CD4-positive, CD25-positive, alpha-beta regulatory T cell (primary cell): Measurements from ENCODE around the gene MYH9. TPM values are rescaled to one million over a fixed set of nuclear protein-coding genes. Genes with fewer than 3 reads are reported as not detected.

Experiments used
- ATAC-seq, 2 donors: fragments of 150-1000 bp; cut with Tn5 transposase; one replicate each; pipeline ENCODE4 v1.10.0; 2021; ENCODE audit warnings: low read depth in 2 of 2, moderate number of reproducible peaks in 2 of 2, moderate library complexity in 1 of 2
- DNase-seq, 3 donors: peaks; one replicate each; pipeline versions ENCODE4 v3.0.0 to v3.0.0-alpha.2; 2012 to 2022; ENCODE audit warnings: mixed read lengths in 1 of 3
- H3K27ac ChIP-seq: one replicate; pipeline ENCODE4 v1.7.0; 2013; ENCODE audit warnings: mild to moderate bottlenecking, low read length; ENCODE audit not compliant: insufficient read depth, poor library complexity, severe bottlenecking
- H3K27me3 ChIP-seq: one replicate; pipeline ENCODE4 v1.7.0; 2013; ENCODE audit warnings: low read length; ENCODE audit not compliant: control insufficient read depth, insufficient read depth
- H3K36me3 ChIP-seq: one replicate; pipeline ENCODE4 v1.7.0; 2013; ENCODE audit warnings: mild to moderate bottlenecking, low read length, moderate library complexity; ENCODE audit not compliant: control insufficient read depth, insufficient read depth
- H3K4me1 ChIP-seq: 2 replicates; pipeline ENCODE4 v1.7.0; 2013; ENCODE audit warnings: mild to moderate bottlenecking, low read length; ENCODE audit not compliant: insufficient read depth, control insufficient read depth, poor library complexity, severe bottlenecking
- H3K4me3 ChIP-seq: one replicate; pipeline ENCODE4 v1.7.0; 2013; ENCODE audit warnings: low read depth, mild to moderate bottlenecking, low read length, moderate library complexity
- H3K9me3 ChIP-seq, 2 experiments: 1 replicate in 1 of 2; 2 replicates in 1 of 2; pipeline ENCODE4 v1.7.0; 2013; ENCODE audit warnings: low read length in 2 of 2, mild to moderate bottlenecking in 1 of 2, moderate library complexity in 1 of 2; ENCODE audit not compliant: control insufficient read depth in 2 of 2
- H3K27ac Mint-ChIP-seq, 3 donors: one replicate each; pipeline ENCODE4 v1.8.0; 2020 to 2022; ENCODE audit warnings: mild to moderate bottlenecking in 3 of 3, mixed read lengths in 3 of 3, moderate library complexity in 2 of 3
- H3K27me3 Mint-ChIP-seq: one replicate; pipeline ENCODE4 v1.8.0; 2022; ENCODE audit warnings: mild to moderate bottlenecking, mixed read lengths
- H3K36me3 Mint-ChIP-seq: one replicate; pipeline ENCODE4 v1.8.0; 2020; ENCODE audit warnings: mixed read lengths
- H3K4me1 Mint-ChIP-seq, 4 donors: one replicate each; pipeline ENCODE4 v1.8.0; 2020 to 2022; ENCODE audit warnings: mixed read lengths in 4 of 4, mild to moderate bottlenecking in 1 of 4
- H3K4me3 Mint-ChIP-seq, 4 donors: one replicate each; pipeline ENCODE4 v1.8.0; 2020 to 2022; ENCODE audit warnings: mild to moderate bottlenecking in 4 of 4, mixed read lengths in 4 of 4, moderate library complexity in 3 of 4
- H3K9me3 Mint-ChIP-seq, 7 donors: one replicate each; pipeline ENCODE4 v1.8.0; 2020 to 2022; ENCODE audit warnings: mixed read lengths in 7 of 7, mild to moderate bottlenecking in 3 of 7, moderate library complexity in 2 of 7
- polyA plus RNA-seq, 4 donors: library from polyadenylated mRNA; unstranded; fragments of 300-500 nt; fragmentation: Illumina TruSeq; gene quantifications; one replicate each; pipeline ENCODE4 v1.2.3, GENCODE V29; 2021
- total RNA-seq: library from RNA; stranded (reverse); gene quantifications from one replicate; pipeline ENCODE4 v1.2.3, GENCODE V29; 2022

The MYH9 gene
- total and polyA plus RNA-seq, 5 donors from 2014 or later = 80.0 to 1,341 (median 98.1) TPM

GRCh38 chr22:36419912-36420882 is 32.4 kb upstream of the MYH9 start:
- no peak overlapping the region for H3K4me3 ChIP-seq
- H3K27ac Mint-ChIP-seq = no peak overlapping the region
- no peak overlapping the region for H3K27ac ChIP-seq
- no peaks in the 10 kb centered on the region for H3K9me3 Mint-ChIP-seq
- peaks cover 0 to 20% (median 4%) of the 10 kb centered on the region in 4 donors for H3K4me1 Mint-ChIP-seq
- no peak overlapping the region for H3K4me3 Mint-ChIP-seq
- H3K27me3 Mint-ChIP-seq = no peaks in the 10 kb centered on the region
- no peaks in the 10 kb centered on the region for H3K27me3 ChIP-seq
- H3K36me3 ChIP-seq = no peaks in the 10 kb centered on the region
- no peak for ATAC-seq
- H3K9me3 ChIP-seq = no peaks in the 10 kb centered on the region
- no peaks in the 10 kb centered on the region for H3K36me3 Mint-ChIP-seq
- peaks cover 6% of the 10 kb centered on the region for H3K4me1 ChIP-seq
- no peak for DNase-seq

DNA sequence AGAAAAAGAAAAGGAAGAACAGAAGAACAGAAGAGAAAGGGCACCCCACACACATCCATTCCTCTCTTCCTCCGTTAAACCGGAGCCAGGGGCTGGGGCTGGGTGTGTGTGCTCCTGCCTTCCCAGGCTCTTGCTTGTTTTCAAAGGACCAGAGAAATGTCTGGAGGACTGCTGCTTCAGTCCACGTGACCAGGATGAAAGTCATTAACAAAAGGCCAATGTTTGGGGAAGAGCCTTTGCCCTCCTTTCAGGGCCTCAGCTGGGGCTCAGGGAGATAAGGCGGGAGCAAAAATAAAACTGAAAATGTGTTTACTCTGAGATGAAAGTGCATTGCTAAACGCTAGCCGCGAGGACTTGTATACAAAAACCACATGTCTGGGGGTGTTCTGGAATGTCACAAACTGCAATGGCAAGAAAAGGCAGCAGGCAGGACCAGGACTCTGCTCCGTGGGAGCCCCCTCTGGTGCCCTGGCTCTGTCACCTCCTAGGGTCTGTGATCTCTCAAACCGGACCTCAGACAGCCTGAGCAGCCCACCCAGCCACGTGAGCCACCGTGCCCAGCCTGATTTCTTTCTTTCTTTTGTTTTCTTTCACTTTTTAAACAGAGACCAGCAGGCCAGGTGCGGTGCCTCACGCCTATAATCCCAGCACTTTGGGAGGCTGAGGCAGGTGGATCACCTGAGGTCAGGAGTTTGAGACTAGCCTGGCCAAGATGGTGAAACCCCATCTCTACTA is 31.6 kb upstream of the MYH9 start:
- DNase-seq (no peak), ATAC-seq (no peak)
- H3K27ac ChIP-seq = no peak overlapping the region
- peaks cover 6% of the 10 kb centered on the region for H3K4me1 ChIP-seq
- H3K27me3 ChIP-seq = no peaks in the 10 kb centered on the region
- H3K4me3 ChIP-seq = no peak overlapping the region
- Mint-ChIP-seq H3K4me3 (peak overlapping the region in 2 of 4 donors; percentile 35 to 46), H3K27ac (peak overlapping the region; percentile 22 to 86 (median 65)), H3K27me3 (no peaks in the 10 kb centered on the region), H3K9me3 (no peaks in the 10 kb centered on the region), H3K36me3 (no peaks in the 10 kb centered on the region), H3K4me1 (peaks cover 0 to 16% (median 0%) of the 10 kb centered on the region in 4 donors)
- no peaks in the 10 kb centered on the region for H3K36me3 ChIP-seq
- no peaks in the 10 kb centered on the region for H3K9me3 ChIP-seq

DNA sequence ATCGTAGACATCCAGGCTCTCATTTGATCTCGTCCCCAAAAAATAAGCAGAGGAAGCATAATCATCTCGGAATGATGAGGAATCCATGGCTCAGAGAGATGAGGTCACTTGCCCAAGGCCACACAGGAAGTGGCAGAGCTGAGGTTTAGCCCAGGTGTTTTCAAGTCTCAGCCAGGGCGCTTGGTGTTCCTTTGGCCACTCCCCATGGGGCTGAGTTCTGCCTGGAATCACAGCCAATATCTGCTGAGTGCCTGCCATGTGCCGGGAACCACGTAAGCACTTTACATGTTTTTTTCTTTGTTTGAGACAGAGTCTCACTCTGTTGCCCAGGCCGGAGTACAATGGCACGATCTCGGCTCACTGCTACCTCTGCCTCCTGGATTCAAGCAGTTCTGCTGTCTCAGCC is 29.5 kb upstream of the MYH9 start:
- no peaks in the 10 kb centered on the region for H3K27me3 Mint-ChIP-seq
- no peak overlapping the region for H3K27ac Mint-ChIP-seq
- H3K9me3 Mint-ChIP-seq = no peaks in the 10 kb centered on the region
- Histone ChIP-seq H3K9me3 (no peaks in the 10 kb centered on the region), H3K4me3 (no peak overlapping the region), H3K27ac (no peak overlapping the region), H3K4me1 (peaks cover 6% of the 10 kb centered on the region), H3K36me3 (no peaks in the 10 kb centered on the region), H3K27me3 (no peaks in the 10 kb centered on the region)
- no peak for DNase-seq
- ATAC-seq = no peak
- no peak overlapping the region for H3K4me3 Mint-ChIP-seq
- no peaks in the 10 kb centered on the region for H3K36me3 Mint-ChIP-seq
- H3K4me1 Mint-ChIP-seq = peaks cover 0 to 16% (median 2%) of the 10 kb centered on the region in 4 donors

- H3K4me3 ChIP-seq = no peak overlapping the region
- H3K27me3 ChIP-seq = no peaks in the 10 kb centered on the region
- Mint-ChIP-seq H3K36me3 (no peaks in the 10 kb centered on the region), H3K27ac (no peak overlapping the region), H3K4me1 (peaks cover 0 to 27% (median 4%) of the 10 kb centered on the region in 4 donors), H3K27me3 (no peaks in the 10 kb centered on the region), H3K4me3 (no peak overlapping the region), H3K9me3 (no peaks in the 10 kb centered on the region)
- H3K36me3 ChIP-seq = no peaks in the 10 kb centered on the region
- no peaks in the 10 kb centered on the region for H3K9me3 ChIP-seq
- peaks cover 10% of the 10 kb centered on the region for H3K4me1 ChIP-seq
- H3K27ac ChIP-seq = no peak overlapping the region
- ATAC-seq (no peak), DNase-seq (no peak)
Observed at GRCh38 chr22:36415415-36416168, 27.8 kb upstream of the MYH9 start.

- Mint-ChIP-seq H3K9me3 (no peaks in the 10 kb centered on the region), H3K4me3 (no peak overlapping the region), H3K4me1 (peaks cover 6 to 42% (median 19%) of the 10 kb centered on the region in 4 donors), H3K27ac (peak overlapping the region in 1 of 3 donors; percentile 64), H3K36me3 (no peaks in the 10 kb centered on the region), H3K27me3 (no peaks in the 10 kb centered on the region)
- no peak for ATAC-seq
- peaks cover 22% of the 10 kb centered on the region for H3K4me1 ChIP-seq
- H3K4me3 ChIP-seq = no peak overlapping the region
- H3K9me3 ChIP-seq = no peaks in the 10 kb centered on the region
- no peak overlapping the region for H3K27ac ChIP-seq
- H3K36me3 ChIP-seq = no peaks in the 10 kb centered on the region
- no peaks in the 10 kb centered on the region for H3K27me3 ChIP-seq
- DNase-seq = no peak
Observed at GRCh38 chr22:36413022-36413775, 25.4 kb upstream of the MYH9 start.

DNA sequence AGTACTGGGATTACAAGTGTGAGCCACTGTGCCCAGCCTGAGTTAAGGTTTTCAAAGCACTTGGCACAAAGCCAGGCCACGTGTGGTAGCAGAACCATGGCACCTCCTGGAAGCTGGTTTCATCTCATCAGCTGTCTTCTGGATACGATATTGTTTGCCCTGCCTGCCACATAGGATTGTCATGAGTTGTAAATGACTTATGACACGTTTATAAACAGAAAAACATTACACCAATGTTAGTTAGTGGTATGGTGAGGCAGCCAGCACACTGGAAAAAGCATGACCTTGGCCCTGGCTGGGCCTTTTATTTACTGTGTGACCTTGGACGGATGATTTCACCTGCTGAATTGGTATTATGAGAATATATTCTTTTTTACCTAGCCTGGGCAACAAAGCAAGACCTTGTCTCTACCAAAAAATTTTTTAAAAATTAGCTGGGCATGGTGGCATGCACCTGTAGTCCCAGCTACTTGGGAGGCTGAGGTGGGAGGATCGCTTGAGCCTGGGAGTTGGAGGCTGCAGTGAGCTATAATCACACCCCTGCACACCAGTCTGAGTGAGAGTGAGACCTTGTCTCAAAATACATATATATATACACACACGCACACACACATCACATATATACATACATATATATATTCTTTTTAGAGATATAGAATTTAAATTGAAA is 24.0 kb upstream of the MYH9 start:
- H3K27ac Mint-ChIP-seq = peak overlapping the region in 1 of 3 donors; percentile 20
- no peak for DNase-seq

More for the DNA sequence above, 24.0 kb upstream of the MYH9 start:
- Histone ChIP-seq H3K27me3 (no peaks in the 10 kb centered on the region), H3K4me1 (peaks cover 30% of the 10 kb centered on the region), H3K4me3 (no peak overlapping the region), H3K27ac (no peak overlapping the region), H3K36me3 (no peaks in the 10 kb centered on the region), H3K9me3 (no peaks in the 10 kb centered on the region)
- no peak overlapping the region for H3K4me3 Mint-ChIP-seq
- H3K9me3 Mint-ChIP-seq = no peaks in the 10 kb centered on the region
- H3K36me3 Mint-ChIP-seq = no peaks in the 10 kb centered on the region
- peaks cover 6 to 52% (median 23%) of the 10 kb centered on the region in 4 donors for H3K4me1 Mint-ChIP-seq
- no peaks in the 10 kb centered on the region for H3K27me3 Mint-ChIP-seq
- ATAC-seq = no peak
